Measurements from ENCODE around the gene RAG2.

DNA sequence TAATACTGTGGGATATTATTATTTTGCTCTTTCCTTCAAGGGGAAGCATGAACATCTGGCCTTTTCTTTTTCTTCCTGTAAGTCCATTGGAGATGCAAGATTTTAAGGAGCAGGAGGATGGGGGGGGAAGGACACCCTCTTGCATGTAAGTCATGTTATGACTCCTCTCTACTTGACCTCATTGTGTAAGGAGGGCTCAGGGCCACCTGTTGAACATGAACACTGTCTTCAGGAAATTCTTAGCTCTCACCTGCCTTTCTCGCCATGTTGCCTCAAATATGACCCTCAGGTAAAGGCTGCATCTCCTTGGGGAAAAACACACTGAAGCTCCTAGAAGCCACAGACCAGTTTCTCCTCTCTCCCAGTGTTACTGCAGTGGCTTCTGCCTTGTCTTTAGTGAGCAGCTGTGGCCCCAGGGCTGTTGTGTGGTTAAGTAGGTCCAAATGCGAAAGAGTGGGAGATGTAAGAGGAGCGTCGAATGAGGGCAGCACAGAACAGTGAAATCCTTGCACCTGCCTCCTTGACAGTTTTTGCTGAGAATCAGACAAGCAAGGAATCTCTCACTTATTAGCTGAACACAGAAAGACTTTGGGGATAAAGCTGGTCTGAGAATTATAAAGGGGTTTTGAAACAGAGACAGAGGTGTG lies 31.5 kb downstream of the RAG2 start:
- TF ChIP-seq, protein P1, sequence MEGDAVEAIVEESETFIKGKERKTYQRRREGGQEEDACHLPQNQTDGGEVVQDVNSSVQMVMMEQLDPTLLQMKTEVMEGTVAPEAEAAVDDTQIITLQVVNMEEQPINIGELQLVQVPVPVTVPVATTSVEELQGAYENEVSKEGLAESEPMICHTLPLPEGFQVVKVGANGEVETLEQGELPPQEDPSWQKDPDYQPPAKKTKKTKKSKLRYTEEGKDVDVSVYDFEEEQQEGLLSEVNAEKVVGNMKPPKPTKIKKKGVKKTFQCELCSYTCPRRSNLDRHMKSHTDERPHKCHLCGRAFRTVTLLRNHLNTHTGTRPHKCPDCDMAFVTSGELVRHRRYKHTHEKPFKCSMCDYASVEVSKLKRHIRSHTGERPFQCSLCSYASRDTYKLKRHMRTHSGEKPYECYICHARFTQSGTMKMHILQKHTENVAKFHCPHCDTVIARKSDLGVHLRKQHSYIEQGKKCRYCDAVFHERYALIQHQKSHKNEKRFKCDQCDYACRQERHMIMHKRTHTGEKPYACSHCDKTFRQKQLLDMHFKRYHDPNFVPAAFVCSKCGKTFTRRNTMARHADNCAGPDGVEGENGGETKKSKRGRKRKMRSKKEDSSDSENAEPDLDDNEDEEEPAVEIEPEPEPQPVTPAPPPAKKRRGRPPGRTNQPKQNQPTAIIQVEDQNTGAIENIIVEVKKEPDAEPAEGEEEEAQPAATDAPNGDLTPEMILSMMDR (conservative IDR thresholded peaks at IDR 0.05): no peak
- TF ChIP-seq ZFX (IDR thresholded peaks at IDR 0.05): no peak
